Measurements from ENCODE around the gene PARD6G. TPM values are rescaled to one million over a fixed set of nuclear protein-coding genes. Genes with fewer than 3 reads are reported as not detected.
A peak's percentile ranks its signal among the peaks of the same experiment; 100 is the strongest.

PARD6G gene
- total and polyA plus RNA-seq, 2 of the 13 experiments (the other 11 are each of a cell fraction or from before 2014, with no cell fraction given) = 3.6 to 7.4 TPM

DNA sequence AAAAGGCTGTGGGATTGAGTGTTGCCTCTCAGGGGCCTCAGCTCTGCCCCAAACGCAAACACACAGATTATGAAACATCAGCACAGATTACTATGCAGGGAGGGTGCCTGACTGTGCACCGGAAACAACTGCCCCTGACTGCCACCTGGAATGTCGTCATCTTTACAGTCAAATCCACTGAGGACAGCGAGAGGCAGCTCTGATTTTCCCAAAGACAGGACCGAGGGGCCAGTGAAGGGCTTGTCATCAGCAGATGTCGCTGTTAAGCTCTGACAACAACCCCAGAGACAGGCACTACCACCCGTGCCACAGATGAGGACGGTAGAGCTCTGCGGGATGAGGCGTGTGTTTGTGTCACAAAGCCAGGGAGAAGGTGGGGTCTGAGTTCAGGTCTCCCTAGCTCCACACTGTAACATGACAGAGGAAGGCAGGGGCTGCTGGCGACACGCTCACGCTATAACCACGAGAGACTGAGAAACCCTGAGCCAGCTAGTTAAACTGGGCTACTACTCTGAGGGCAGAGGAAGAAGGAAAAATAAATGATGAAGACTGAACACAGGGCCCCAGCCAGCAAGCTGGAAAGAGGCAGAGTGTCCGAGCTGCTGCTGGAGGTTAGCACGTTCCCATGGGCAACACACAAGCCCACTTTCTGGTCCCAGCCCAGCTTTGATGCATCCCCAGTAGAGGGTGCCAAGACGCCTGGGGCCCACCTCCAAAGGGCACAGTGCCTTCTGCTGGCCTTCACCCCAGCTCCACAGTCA, 47.0 kb downstream of the PARD6G start (continued):
- TF ChIP-seq, protein P1, sequence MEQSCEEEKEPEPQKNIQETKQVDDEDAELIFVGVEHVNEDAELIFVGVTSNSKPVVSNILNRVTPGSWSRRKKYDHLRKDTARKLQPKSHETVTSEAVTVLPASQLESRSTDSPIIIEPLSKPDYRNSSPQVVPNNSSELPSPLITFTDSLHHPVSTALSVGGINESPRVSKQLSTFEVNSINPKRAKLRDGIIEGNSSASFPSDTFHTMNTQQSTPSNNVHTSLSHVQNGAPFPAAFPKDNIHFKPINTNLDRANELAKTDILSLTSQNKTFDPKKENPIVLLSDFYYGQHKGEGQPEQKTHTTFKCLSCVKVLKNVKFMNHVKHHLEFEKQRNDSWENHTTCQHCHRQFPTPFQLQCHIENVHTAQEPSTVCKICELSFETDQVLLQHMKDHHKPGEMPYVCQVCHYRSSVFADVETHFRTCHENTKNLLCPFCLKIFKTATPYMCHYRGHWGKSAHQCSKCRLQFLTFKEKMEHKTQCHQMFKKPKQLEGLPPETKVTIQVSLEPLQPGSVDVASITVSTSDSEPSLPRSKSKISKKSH (CRISPR knock-in tag; IDR thresholded peaks at IDR 0.05; ENCODE audit: borderline replicate concordance) = no peak
- TF ChIP-seq CTCF (CRISPR knock-in tag; IDR thresholded peaks at IDR 0.05) = peak; percentile 89
- no peak for TF ChIP-seq KLF9 (CRISPR knock-in tag; IDR thresholded peaks at IDR 0.05; ENCODE audit: low read depth)
- no peak for TF ChIP-seq NR2F1 (CRISPR knock-in tag; IDR thresholded peaks at IDR 0.05)
- no peak for TF ChIP-seq ZNF496 (CRISPR knock-in tag; IDR thresholded peaks at IDR 0.05; ENCODE audit: insufficient replicate concordance)
- TF ChIP-seq KDM2A (CRISPR knock-in tag; IDR thresholded peaks at IDR 0.05; ENCODE audit: borderline replicate concordance, low read depth) = 0 out of 2 replicates have a peak, but pooled peaks have one; percentile 21
- TF ChIP-seq TARDBP (CRISPR knock-in tag; IDR thresholded peaks at IDR 0.05) = 0 out of 2 replicates have a peak, but pooled peaks have one; percentile 28
- TF ChIP-seq TEAD3 (CRISPR knock-in tag; optimal IDR thresholded peaks at IDR 0.05; ENCODE audit: borderline replicate concordance) = peak; percentile 73
- TF ChIP-seq ZNF710 (CRISPR knock-in tag; IDR thresholded peaks at IDR 0.05; ENCODE audit: borderline replicate concordance) = no peak
- no peak for TF ChIP-seq ZBTB34 (CRISPR knock-in tag; IDR thresholded peaks at IDR 0.05)
- no peak for TF ChIP-seq JARID2 (CRISPR knock-in tag; IDR thresholded peaks at IDR 0.05; ENCODE audit: insufficient replicate concordance)
- TF ChIP-seq THAP9 (CRISPR knock-in tag; IDR thresholded peaks at IDR 0.05; ENCODE audit: borderline replicate concordance) = no peak
- TF ChIP-seq ZNF607 (CRISPR knock-in tag; IDR thresholded peaks at IDR 0.05; ENCODE audit: borderline replicate concordance) = no peak
- no peak for TF ChIP-seq KLF6 (CRISPR knock-in tag; IDR thresholded peaks at IDR 0.05)
- no peak for TF ChIP-seq ARID3A (IDR thresholded peaks at IDR 0.05; ENCODE audit: low read depth, low read length)

Measured in HepG2 (cell line).